Measurements from ENCODE around the gene ATRIP.

The ATRIP gene

DNA sequence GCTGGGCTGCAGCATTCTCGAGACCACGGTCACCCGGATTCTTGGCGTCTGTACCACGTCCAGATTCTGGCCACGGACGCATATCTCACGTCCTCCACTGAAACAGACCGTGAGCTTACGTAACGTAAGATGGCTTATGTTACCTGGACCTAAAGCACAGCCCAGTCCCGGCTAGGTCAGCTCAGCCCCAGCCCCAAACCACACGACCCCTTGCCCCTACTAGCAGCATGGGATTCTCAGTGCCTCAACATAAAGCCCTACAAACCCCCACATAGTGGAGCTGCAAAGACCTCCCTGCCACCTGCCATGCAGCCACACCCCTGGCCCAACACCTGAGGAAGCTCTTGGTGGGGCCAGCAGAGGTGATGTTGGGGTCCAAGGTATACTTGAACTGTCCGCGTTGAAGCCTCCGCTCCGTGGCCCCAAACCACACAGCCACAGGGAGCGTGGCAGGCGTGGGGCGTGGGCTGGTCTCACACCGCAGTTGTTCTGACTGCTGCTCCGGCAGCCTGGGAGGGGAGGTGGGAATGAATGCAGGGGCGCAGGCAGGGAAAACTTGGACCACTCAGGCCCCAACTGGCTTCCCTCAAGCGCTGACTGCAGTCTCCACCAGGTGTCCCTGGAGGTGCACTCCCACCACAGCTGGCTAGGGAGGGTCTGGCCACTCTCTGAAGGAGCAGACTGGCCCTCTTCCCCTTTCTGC is 31.1 kb upstream of the ATRIP start:
- Histone ChIP-seq H3K9me3 (no peaks in the 10 kb centered on the region), H3K27ac (peak overlapping the region; percentile 61 to 84), H3K36me3 (peaks cover 97 to 100% (median 100%) of the 10 kb centered on the region in 3 donors), H3K4me1 (peaks cover 0 to 31% (median 10%) of the 10 kb centered on the region in 4 donors), H3K4me3 (no peak overlapping the region), H3K27me3 (no peaks in the 10 kb centered on the region)
- TF ChIP-seq, protein P1, sequence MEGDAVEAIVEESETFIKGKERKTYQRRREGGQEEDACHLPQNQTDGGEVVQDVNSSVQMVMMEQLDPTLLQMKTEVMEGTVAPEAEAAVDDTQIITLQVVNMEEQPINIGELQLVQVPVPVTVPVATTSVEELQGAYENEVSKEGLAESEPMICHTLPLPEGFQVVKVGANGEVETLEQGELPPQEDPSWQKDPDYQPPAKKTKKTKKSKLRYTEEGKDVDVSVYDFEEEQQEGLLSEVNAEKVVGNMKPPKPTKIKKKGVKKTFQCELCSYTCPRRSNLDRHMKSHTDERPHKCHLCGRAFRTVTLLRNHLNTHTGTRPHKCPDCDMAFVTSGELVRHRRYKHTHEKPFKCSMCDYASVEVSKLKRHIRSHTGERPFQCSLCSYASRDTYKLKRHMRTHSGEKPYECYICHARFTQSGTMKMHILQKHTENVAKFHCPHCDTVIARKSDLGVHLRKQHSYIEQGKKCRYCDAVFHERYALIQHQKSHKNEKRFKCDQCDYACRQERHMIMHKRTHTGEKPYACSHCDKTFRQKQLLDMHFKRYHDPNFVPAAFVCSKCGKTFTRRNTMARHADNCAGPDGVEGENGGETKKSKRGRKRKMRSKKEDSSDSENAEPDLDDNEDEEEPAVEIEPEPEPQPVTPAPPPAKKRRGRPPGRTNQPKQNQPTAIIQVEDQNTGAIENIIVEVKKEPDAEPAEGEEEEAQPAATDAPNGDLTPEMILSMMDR (IDR thresholded peaks at IDR 0.05): no peak
- peak in 1 of 2 donors; percentile 56 for DNase-seq
- intact Hi-C loops (cut with DNase I; ENCODE audit: low total_unique reads): no loop called here

DNA sequence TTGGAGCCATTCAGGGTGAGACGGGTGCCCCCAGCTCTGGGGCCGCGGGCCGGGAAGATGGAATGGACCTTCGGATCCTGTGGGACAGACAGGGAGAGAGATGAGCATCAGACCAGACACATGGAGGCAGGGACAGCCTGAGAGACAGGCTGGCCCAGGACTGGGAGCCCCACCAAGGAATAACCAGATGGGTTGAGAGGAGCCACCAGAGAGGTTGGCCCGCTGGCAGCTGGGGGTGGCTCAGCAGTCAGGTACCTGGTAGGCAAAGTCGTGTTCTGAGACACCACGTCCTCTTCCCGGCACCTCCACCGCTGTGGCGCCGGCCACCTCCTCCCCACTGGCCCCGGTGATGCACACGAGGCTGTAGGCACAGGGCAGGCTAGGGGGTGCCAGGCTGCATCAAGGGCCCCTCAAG is 30.4 kb upstream of the ATRIP start:
- H3K4me1 ChIP-seq: peaks cover 0 to 37% (median 10%) of the 10 kb centered on the region in 4 donors
- peaks cover 95 to 100% (median 99%) of the 10 kb centered on the region in 3 donors for H3K36me3 ChIP-seq
- H3K27me3 ChIP-seq: no peaks in the 10 kb centered on the region
- peak in 1 of 2 donors; percentile 48 for DNase-seq
- H3K9me3 ChIP-seq: no peaks in the 10 kb centered on the region
- intact Hi-C loops (cut with DNase I; ENCODE audit: low total_unique reads): no loop called here
- TF ChIP-seq, protein P1 (IDR thresholded peaks at IDR 0.05): no peak
- no peak overlapping the region for H3K4me3 ChIP-seq
- peak overlapping the region in 1 of 2 donors; percentile 84 for H3K27ac ChIP-seq

DNA sequence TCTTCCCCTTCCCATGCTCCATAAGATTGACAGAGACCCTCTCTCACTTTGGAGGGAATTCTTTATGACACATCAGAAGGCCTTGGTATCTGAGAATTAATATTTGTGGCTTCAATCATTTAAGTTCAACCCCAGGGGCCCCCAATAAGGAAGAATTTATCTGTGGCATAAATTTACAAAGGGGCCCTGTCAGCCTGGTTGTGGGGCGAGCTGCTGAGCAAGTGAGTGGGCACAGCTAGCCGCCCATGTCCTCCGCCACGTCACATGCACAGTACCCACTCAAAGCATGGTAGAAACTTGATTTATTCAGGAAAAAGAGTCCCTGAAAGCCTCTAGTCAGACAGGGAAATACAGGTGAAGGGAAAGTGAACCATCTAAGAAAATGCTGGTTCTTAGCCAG is 30.0 kb upstream of the ATRIP start:
- H3K4me3 ChIP-seq: no peak overlapping the region
- H3K27me3 ChIP-seq: no peaks in the 10 kb centered on the region
- TF ChIP-seq, protein P1 (IDR thresholded peaks at IDR 0.05): no peak
- intact Hi-C loops (cut with DNase I; ENCODE audit: low total_unique reads): no loop called here
- H3K27ac ChIP-seq: peak overlapping the region in 1 of 2 donors; percentile 84
- DNase-seq: no peak
- H3K9me3 ChIP-seq: no peaks in the 10 kb centered on the region
- H3K36me3 ChIP-seq: peaks cover 91 to 100% (median 99%) of the 10 kb centered on the region in 3 donors
- H3K4me1 ChIP-seq: peaks cover 0 to 41% (median 11%) of the 10 kb centered on the region in 4 donors

DNA sequence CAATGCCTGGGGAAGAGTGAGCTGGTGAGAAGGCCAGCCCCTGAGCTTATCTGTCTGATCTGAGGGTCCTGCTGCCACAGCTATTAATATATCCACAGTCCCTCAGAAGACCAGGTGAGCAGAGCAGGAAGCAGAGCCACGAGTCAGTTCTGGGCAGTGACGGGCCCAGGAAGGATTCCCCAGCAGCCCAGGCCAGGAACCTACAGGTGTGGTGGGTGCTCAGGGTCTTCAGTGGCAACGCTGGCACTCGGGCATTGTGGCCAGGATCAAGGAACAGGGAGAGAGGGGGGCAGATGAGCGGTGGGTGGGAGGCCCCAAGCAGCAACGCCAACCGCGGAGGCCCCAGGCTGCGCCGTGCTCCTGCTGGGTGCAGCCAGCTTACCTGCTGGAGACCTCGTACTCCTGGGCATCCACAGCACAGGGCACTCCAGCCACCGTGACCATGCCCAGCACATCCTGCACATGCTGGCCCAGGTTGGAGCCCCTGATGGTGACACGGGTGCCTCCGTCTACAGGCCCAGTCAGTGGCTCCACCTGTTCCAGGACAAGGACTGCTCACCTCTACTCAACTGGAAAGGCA is 28.9 kb upstream of the ATRIP start:
- no peak overlapping the region for H3K4me3 ChIP-seq
- DNase-seq: no peak
- H3K27me3 ChIP-seq: no peaks in the 10 kb centered on the region
- TF ChIP-seq, protein P1 (IDR thresholded peaks at IDR 0.05): no peak
- H3K4me1 ChIP-seq: peaks cover 0 to 51% (median 19%) of the 10 kb centered on the region in 4 donors
- peaks cover 88 to 100% (median 97%) of the 10 kb centered on the region in 3 donors for H3K36me3 ChIP-seq
- H3K27ac ChIP-seq: no peak overlapping the region
- intact Hi-C loops (cut with DNase I; ENCODE audit: low total_unique reads): no loop called here
- no peaks in the 10 kb centered on the region for H3K9me3 ChIP-seq

DNA sequence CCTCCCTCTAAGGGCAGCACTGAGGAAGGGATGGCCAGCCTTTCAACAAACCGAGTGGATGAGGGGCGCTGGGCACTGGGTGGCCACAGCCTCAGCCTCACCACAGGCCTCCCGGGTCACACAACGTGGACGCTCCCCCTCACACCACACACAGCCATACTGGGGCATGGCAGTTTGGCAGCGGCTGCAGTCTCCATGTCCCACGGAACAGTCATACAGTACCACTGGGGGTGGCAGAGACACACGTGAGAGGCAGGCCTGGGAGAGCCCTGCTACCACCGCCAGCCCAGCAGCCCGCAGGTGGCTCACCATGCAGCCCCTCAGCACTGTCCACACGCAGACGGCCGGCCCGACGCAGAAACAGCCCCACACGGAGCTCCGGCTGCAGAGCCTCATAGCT is 28.4 kb upstream of the ATRIP start:
- Histone ChIP-seq H3K9me3 (no peaks in the 10 kb centered on the region), H3K4me3 (no peak overlapping the region), H3K27me3 (no peaks in the 10 kb centered on the region), H3K27ac (no peak overlapping the region), H3K36me3 (peaks cover 82 to 100% (median 96%) of the 10 kb centered on the region in 3 donors), H3K4me1 (peaks cover 0 to 51% (median 25%) of the 10 kb centered on the region in 4 donors)
- intact Hi-C loops (cut with DNase I; ENCODE audit: low total_unique reads): no loop called here
- DNase-seq: no peak
- TF ChIP-seq, protein P1 (IDR thresholded peaks at IDR 0.05): no peak

All from tibial artery (tissue), 4 donors.